ENCODE measurements around the gene PUS10. TPM values are rescaled to one million over a fixed set of nuclear protein-coding genes. Genes with fewer than 3 reads are reported as not detected.

Gene PUS10
- total and polyA plus RNA-seq, 2 of the 4 experiments (the other 2 are of a cell fraction) = 4.4 to 5.7 TPM

DNA sequence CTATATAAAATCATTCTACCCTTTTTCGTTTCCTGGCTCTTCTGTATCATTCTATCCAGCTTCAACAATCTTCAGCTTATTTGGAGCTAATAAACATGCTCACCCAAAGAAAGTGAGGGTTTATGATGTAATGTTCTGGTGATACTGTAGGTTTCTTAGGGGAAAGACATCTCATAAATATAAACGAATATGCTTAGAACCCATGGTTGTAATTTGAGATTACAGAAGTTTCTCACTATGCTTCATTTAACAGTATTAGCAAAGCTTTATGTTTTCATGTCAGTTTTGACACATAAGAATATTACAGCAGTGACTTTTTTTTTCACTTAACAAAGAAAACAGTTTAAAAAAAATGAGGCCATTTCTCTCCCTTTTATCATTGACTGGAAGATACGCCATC, 12.3 kb downstream of the PUS10 start:
- Histone ChIP-seq H3K27me3 (ENCODE audit: control insufficient read depth, insufficient read depth, low read length) (no peaks in the 10 kb centered on the region), H2BK5ac (ENCODE audit: low read depth, low read length, poor library complexity, severe bottlenecking) (no peak overlapping the region), H2AK9ac (replicated peaks; ENCODE audit: low read depth, low read length, poor library complexity) (no peak overlapping the region), H3K9me3 (ENCODE audit: control insufficient read depth, insufficient read depth, low read length) (no peaks in the 10 kb centered on the region), H4K8ac (ENCODE audit: low read depth in 2 of 2, low read length in 2 of 2) (no peak overlapping the region), H3K4me2 (ENCODE audit: low read depth, low read length) (no peak overlapping the region), H3K56ac (ENCODE audit: extremely low read depth, insufficient read depth, low read length) (no peak overlapping the region), H3K36me3 (ENCODE audit: control insufficient read depth, insufficient read depth, low read length) (no peaks in the 10 kb centered on the region), H2BK120ac (ENCODE audit: low read depth, low read length) (no peak overlapping the region), H3K18ac (ENCODE audit: low read depth, low read length) (no peak overlapping the region), H3K4me1 (ENCODE audit: control insufficient read depth, insufficient read depth, low read length) (no peaks in the 10 kb centered on the region), H2AFZ (replicated peaks; ENCODE audit: low read length, poor library complexity) (no peak overlapping the region), H2BK20ac (ENCODE audit: low read depth, low read length) (no peak overlapping the region), H3K23ac (ENCODE audit: low read depth, low read length) (no peak overlapping the region), H3K4ac (ENCODE audit: low read depth, low read length) (no peak overlapping the region), H4K20me1 (ENCODE audit: insufficient read depth, low read length) (no peaks in the 10 kb centered on the region), H2AK5ac (ENCODE audit: low read depth, low read length) (no peak overlapping the region), H4K91ac (ENCODE audit: insufficient read depth, low read depth, low read length) (no peak overlapping the region), H3K9ac (ENCODE audit: low read depth, low read length) (no peak overlapping the region), H3K27ac (ENCODE audit: insufficient read depth, low read length) (no peak overlapping the region), H4K5ac (ENCODE audit: low read depth, low read length) (no peak overlapping the region), H3K4me3 (ENCODE audit: insufficient read depth, low read depth, low read length) (no peak overlapping the region), H3K9me1 (ENCODE audit: insufficient read depth, low read length) (no peaks in the 10 kb centered on the region), H3K79me1 (ENCODE audit: low read depth in 1 of 2, low read length in 2 of 2) (no peaks in the 10 kb centered on the region), H2BK15ac (ENCODE audit: low read depth, low read length) (no peak overlapping the region), H3K14ac (replicated peaks; ENCODE audit: low read depth, low read length) (no peak overlapping the region)
- no peak for DNase-seq
- dilution Hi-C loops (cut with HindIII; ENCODE audit: low sequenced_read_pairs, unreplicated experiment) = no loop called here
- no peak for ATAC-seq (ENCODE audit: low read depth)
- in situ Hi-C loops (cut with MboI; ENCODE audit: low sequenced_read_pairs) = no loop called here
- no peak for TF ChIP-seq BHLHE40 (IDR thresholded peaks at IDR 0.05; ENCODE audit: low read depth, low read length)
- no peak for TF ChIP-seq POLR2A (IDR thresholded peaks at IDR 0.05; ENCODE audit: low read depth, low read length)
- no peak for TF ChIP-seq MAZ (IDR thresholded peaks at IDR 0.05; ENCODE audit: borderline replicate concordance, low read depth, low read length)
- TF ChIP-seq, protein P1, sequence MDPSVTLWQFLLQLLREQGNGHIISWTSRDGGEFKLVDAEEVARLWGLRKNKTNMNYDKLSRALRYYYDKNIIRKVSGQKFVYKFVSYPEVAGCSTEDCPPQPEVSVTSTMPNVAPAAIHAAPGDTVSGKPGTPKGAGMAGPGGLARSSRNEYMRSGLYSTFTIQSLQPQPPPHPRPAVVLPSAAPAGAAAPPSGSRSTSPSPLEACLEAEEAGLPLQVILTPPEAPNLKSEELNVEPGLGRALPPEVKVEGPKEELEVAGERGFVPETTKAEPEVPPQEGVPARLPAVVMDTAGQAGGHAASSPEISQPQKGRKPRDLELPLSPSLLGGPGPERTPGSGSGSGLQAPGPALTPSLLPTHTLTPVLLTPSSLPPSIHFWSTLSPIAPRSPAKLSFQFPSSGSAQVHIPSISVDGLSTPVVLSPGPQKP (IDR thresholded peaks at IDR 0.05; ENCODE audit: borderline replicate concordance, low read depth, low read length) = no peak
- no peak for TF ChIP-seq FOS (IDR thresholded peaks at IDR 0.05; ENCODE audit: low read depth, low read length)
- no peak for TF ChIP-seq NFE2L2 (IDR thresholded peaks at IDR 0.05; ENCODE audit: low read depth, low read length)
- no peak for TF ChIP-seq MXI1 (IDR thresholded peaks at IDR 0.05; ENCODE audit: borderline replicate concordance, low read depth, low read length)
- TF ChIP-seq CEBPB (IDR thresholded peaks at IDR 0.05; ENCODE audit: low read depth, low read length) = no peak
- TF ChIP-seq RAD21 (IDR thresholded peaks at IDR 0.05; ENCODE audit: low read length) = no peak
- no peak for TF ChIP-seq MAFK (IDR thresholded peaks at IDR 0.05; ENCODE audit: low read depth, low read length)
- TF ChIP-seq CHD1 (IDR thresholded peaks at IDR 0.05; ENCODE audit: low read depth, low read length) = no peak
- no TSS peak for BruUV-seq (replicated peaks)
- intact Hi-C loops (cut with micrococcal nuclease) = no loop called here
- ChIA-PET CTCF (interaction anchor here (0.7 kb wide), 1 partner anchor 23 kb away, joined by 3 read pairs; no protein-coding TSS in a partner anchor), POLR2A (ENCODE audit: unreplicated experiment) (no interaction called here)
- WGBS, 2 experiments (ENCODE audit: extremely low coverage in 2 of 2, insufficient read length in 1 of 2) = no CpG with 5 or more reads among the region's 3 CpGs
